Trophoblast cell (in vitro differentiated cells and primary cell): ENCODE measurements around the gene HCAR2.

Source experiments
- DNase-seq, 2 donors: peaks; one replicate each; pipeline ENCODE4 v3.0.0-alpha.2; 2016
- H2AFZ ChIP-seq: 2 replicates; pipeline ENCODE4 v1.6.1; 2013; ENCODE audit warnings: low read length, moderate library complexity, mild to moderate bottlenecking; ENCODE audit not compliant: insufficient read depth, poor library complexity
- H2AK5ac ChIP-seq: 2 replicates; pipeline ENCODE4 v1.6.1; 2013; ENCODE audit warnings: mild to moderate bottlenecking, low read length
- H2BK120ac ChIP-seq: 2 replicates; pipeline ENCODE4 v1.6.1; 2013; ENCODE audit warnings: low read length, mild to moderate bottlenecking, moderate library complexity; ENCODE audit not compliant: insufficient read depth, poor library complexity
- H2BK12ac ChIP-seq: 2 replicates; pipeline ENCODE4 v1.6.1; 2013; ENCODE audit warnings: mild to moderate bottlenecking, low read length, moderate library complexity
- H2BK5ac ChIP-seq: 2 replicates; pipeline ENCODE4 v1.6.1; 2013; ENCODE audit warnings: low read length, low read depth, moderate library complexity, mild to moderate bottlenecking; ENCODE audit not compliant: poor library complexity
- H3K14ac ChIP-seq: 2 replicates; pipeline ENCODE4 v1.6.1; 2013; ENCODE audit warnings: mild to moderate bottlenecking, low read length
- H3K18ac ChIP-seq: 2 replicates; pipeline ENCODE4 v1.6.1; 2013; ENCODE audit warnings: mild to moderate bottlenecking, low read length
- H3K23ac ChIP-seq: 2 replicates; pipeline ENCODE4 v1.6.1; 2013; ENCODE audit warnings: low read length
- H3K27ac ChIP-seq: 2 replicates; pipeline ENCODE4 v1.5.1; 2013; ENCODE audit warnings: low read depth, mild to moderate bottlenecking, inconsistent platforms, low read length, moderate library complexity
- H3K27me3 ChIP-seq: 2 replicates; pipeline ENCODE4 v1.6.1; 2013; ENCODE audit warnings: inconsistent platforms, mild to moderate bottlenecking, low read length, moderate library complexity; ENCODE audit not compliant: insufficient read depth
- H3K36me3 ChIP-seq, 2 experiments: 1 replicate in 1 of 2; 2 replicates in 1 of 2; pipeline ENCODE4 v1.6.1; 2013; ENCODE audit warnings: low read length in 2 of 2, mild to moderate bottlenecking in 2 of 2, moderate library complexity in 1 of 2; ENCODE audit not compliant: insufficient read depth in 2 of 2, control insufficient read depth in 1 of 2
- H3K4ac ChIP-seq: 2 replicates; pipeline ENCODE4 v1.6.1; 2013; ENCODE audit warnings: low read depth, mild to moderate bottlenecking, low read length, moderate library complexity
- H3K4me1 ChIP-seq, 2 experiments: 1 replicate in 1 of 2; 2 replicates in 1 of 2; pipeline ENCODE4 v1.6.1; 2013; ENCODE audit warnings: low read length in 2 of 2, mild to moderate bottlenecking in 2 of 2, moderate library complexity in 1 of 2; ENCODE audit not compliant: insufficient read depth in 2 of 2, control insufficient read depth in 1 of 2
- H3K4me2 ChIP-seq: 2 replicates; pipeline ENCODE4 v1.6.1; 2013; ENCODE audit warnings: inconsistent platforms, mild to moderate bottlenecking, low read length, moderate library complexity
- H3K4me3 ChIP-seq: 2 replicates; pipeline ENCODE4 v1.5.1; 2013; ENCODE audit warnings: mild to moderate bottlenecking, low read depth, low read length, inconsistent platforms
- H3K79me1 ChIP-seq: one replicate; pipeline ENCODE4 v1.6.1; 2013; ENCODE audit warnings: low read length
- H3K79me2 ChIP-seq: 2 replicates; pipeline ENCODE4 v1.6.1; 2013; ENCODE audit warnings: low read length, mild to moderate bottlenecking; ENCODE audit not compliant: control insufficient read depth, insufficient read depth, poor library complexity
- H3K9ac ChIP-seq: 2 replicates; pipeline ENCODE4 v1.6.1; 2013; ENCODE audit warnings: mild to moderate bottlenecking, low read length
- H3K9me3 ChIP-seq: 2 replicates; pipeline ENCODE4 v1.6.1; 2013; ENCODE audit warnings: low read depth, mild to moderate bottlenecking, control low read depth, inconsistent platforms, low read length; ENCODE audit not compliant: insufficient read depth
- H4K12ac ChIP-seq: 2 replicates; pipeline ENCODE4 v1.6.1; 2013; ENCODE audit warnings: low read depth, mild to moderate bottlenecking, low read length, moderate library complexity
- H4K8ac ChIP-seq: 2 replicates; pipeline ENCODE4 v1.6.1; 2013; ENCODE audit warnings: low read depth, mild to moderate bottlenecking, low read length, moderate library complexity
- H4K91ac ChIP-seq: one replicate; pipeline ENCODE4 v1.6.1; 2013; ENCODE audit warnings: low read depth, mild to moderate bottlenecking, low read length, moderate library complexity
- WGBS: extraction: QIAGEN DNeasy Blood & Tissue Kit; methylation state at CpG from one replicate; pipeline ENCODE4 v1.1.7; 2013; ENCODE audit warnings: missing lambda C conversion rate; ENCODE audit not compliant: insufficient read length, insufficient coverage; ENCODE audit errors: extremely low coverage; 5-methylcytosine and 5-hydroxymethylcytosine counted together

The HCAR2 gene

DNA sequence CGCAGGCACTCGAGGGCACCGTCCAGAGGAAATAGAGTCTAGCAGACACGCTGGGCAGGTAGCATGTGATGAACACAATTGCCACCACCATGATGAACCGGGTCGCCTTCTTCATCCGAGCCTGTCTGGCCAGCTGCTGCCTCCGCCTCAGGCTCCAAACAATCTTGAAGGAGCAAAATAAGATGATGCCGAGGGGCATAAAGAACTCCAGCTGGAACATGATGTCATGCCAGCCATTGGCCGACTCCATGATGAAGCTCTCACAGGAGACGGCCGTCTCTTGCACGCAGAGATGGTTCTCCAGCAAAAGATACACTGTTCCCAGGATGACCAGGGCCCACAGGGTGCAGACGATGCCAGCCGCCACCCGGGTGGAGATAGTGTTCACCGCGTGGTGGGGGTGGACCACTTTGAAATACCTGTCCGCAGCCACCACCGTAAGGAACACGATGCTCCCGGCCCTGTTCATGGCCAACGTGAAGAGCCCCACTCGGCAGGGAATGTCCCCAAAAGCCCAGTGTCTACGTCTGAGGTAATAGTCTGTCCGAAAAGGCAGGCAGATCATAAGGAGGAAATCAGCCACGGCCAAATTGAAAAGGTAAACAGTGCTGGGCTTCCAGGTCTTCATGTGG is 26.5 kb upstream of the HCAR2 start:
- Histone ChIP-seq H3K23ac (no peak overlapping the region), H2BK12ac (peak overlapping the region; percentile 15), H4K91ac (no peak overlapping the region), H3K9me3 (peaks cover 1% of the 10 kb centered on the region), H3K4me2 (no peak overlapping the region), H2AK5ac (no peak overlapping the region), H3K79me2 (no peaks in the 10 kb centered on the region), H3K36me3 (no peaks in the 10 kb centered on the region), H4K12ac (no peak overlapping the region), H3K4me1 (peaks cover 15 to 16% of the 10 kb centered on the region in 2 experiments), H3K27me3 (no peaks in the 10 kb centered on the region), H3K4ac (no peak overlapping the region), H2AFZ (no peak overlapping the region), H3K79me1 (peaks cover 10% of the 10 kb centered on the region), H3K27ac (no peak overlapping the region), H3K4me3 (no peak overlapping the region), H3K9ac (no peak overlapping the region), H4K8ac (no peak overlapping the region), H2BK5ac (no peak overlapping the region), H2BK120ac (no peak overlapping the region), H3K18ac (no peak overlapping the region), H3K14ac (no peak overlapping the region)
- peak; percentile 86 to 94 for DNase-seq
- WGBS = no CpG with 5 or more reads among the region's 27 CpGs

DNA sequence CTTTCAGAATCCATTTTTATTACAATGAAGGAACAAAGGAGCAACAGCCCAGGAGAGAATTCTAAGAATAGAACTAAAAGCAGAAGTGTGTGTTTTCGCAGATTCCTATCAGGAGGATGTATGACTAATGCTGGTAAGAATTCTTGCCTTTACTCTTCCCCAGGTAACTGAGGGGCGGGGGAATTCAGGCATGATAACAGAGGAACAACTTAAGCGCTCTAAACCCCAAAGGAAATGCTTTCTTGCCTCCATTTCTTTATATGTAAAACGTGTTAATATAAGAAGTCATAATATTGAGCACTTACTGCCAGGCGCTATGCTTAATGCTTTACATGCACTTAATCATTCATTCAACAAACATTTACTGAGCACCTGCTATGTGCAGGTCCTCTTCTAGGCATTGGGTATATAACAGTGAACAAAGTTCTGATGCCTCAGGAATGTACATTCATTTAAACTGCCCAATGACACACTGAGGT is 23.0 kb upstream of the HCAR2 start:
- Histone ChIP-seq H2BK12ac (no peak overlapping the region), H3K9me3 (peaks cover 1% of the 10 kb centered on the region), H2AFZ (no peak overlapping the region), H2BK120ac (peak overlapping the region; percentile 47), H2AK5ac (no peak overlapping the region), H3K4me3 (no peak overlapping the region), H3K27me3 (no peaks in the 10 kb centered on the region), H3K4me1 (peaks cover 12 to 14% of the 10 kb centered on the region in 2 experiments), H4K12ac (no peak overlapping the region), H3K4ac (no peak overlapping the region), H3K27ac (peak overlapping the region; percentile 50), H2BK5ac (peak overlapping the region; percentile 21), H3K23ac (no peak overlapping the region), H3K79me2 (no peaks in the 10 kb centered on the region), H3K79me1 (peaks cover 15% of the 10 kb centered on the region), H3K4me2 (peak overlapping the region; percentile 24), H4K8ac (no peak overlapping the region), H3K14ac (no peak overlapping the region), H3K18ac (no peak overlapping the region), H3K36me3 (no peaks in the 10 kb centered on the region), H3K9ac (no peak overlapping the region), H4K91ac (no peak overlapping the region)
- no CpG with 5 or more reads among the region's 5 CpGs for WGBS
- peak; percentile 61 to 85 for DNase-seq

DNA sequence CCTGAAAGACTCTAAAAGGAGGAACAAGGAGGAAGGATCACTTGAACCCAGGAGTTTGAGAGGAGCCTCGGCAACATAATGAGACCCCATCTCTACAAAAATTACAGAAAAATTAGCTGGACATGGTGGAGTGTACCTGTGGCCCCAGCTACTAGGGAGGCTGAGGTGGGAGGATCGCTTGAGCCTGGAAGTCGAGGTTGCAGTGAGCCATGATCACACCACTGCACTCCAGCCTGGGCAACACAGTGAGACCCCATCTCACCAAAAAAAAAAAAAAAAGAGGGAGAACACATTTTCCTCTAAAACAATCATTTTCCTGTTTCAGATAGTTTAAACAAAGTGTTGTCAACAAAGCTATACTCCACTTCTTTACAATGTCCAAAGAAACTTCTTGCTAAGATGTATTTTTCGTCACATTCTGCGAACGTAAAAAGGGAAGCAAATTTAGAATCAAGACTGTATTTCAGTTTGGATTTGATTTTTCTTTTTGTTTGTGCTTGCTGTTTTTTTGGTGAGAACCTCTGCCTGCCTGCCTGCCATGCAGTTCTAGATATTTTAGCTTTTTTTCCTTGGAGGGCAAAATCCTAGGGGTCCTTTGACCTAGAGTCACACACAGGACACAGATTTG is 22.4 kb upstream of the HCAR2 start:
- Histone ChIP-seq H3K27ac (peak overlapping the region; percentile 50), H2BK120ac (no peak overlapping the region), H4K12ac (no peak overlapping the region), H3K4ac (no peak overlapping the region), H3K79me2 (no peaks in the 10 kb centered on the region), H2BK5ac (no peak overlapping the region), H3K14ac (no peak overlapping the region), H3K4me1 (peaks cover 9 to 11% of the 10 kb centered on the region in 2 experiments), H3K18ac (peak overlapping the region; percentile 21), H3K4me3 (no peak overlapping the region), H3K23ac (no peak overlapping the region), H4K8ac (no peak overlapping the region), H4K91ac (peak overlapping the region; percentile 63), H2AK5ac (no peak overlapping the region), H3K27me3 (no peaks in the 10 kb centered on the region), H3K79me1 (peaks cover 15% of the 10 kb centered on the region), H2BK12ac (peak overlapping the region; percentile 62), H3K36me3 (no peaks in the 10 kb centered on the region), H2AFZ (no peak overlapping the region), H3K4me2 (peak overlapping the region; percentile 24), H3K9ac (no peak overlapping the region), H3K9me3 (peaks cover 1% of the 10 kb centered on the region)
- WGBS = no CpG with 5 or more reads among the region's 6 CpGs
- no peak for DNase-seq

DNA sequence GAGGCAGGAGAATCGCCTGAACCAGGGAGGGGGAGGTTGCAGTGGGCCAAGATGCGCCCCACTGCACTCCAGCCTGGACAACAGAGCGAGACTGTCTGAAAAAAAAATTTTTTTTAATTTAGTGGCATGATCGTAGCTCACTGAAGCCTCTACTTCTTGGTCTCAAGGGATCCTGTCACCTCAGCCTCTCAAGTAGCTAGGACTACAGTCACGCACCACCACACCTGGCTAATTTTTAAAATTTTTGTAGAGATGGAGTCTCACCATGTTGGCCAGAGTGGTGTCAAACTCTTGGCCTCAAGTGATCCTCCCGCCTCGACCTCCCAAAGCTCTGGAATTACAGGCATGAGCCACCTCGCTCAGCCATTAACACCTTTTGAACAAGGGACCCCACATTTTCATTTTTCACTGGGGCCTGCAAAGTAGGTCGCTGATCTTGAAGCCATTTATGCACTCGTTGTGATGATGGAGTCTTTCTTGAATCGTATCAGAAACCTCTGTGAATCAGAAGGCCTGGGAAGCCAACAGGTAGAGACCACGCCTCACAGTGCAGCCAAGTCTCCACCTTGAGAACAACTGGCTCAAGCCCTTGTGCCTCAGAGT is 21.6 kb upstream of the HCAR2 start:
- H3K79me1 ChIP-seq = peaks cover 15% of the 10 kb centered on the region
- peak overlapping the region; percentile 31 for H2AK5ac ChIP-seq
- peaks cover under 1% of the 10 kb centered on the region for H3K9me3 ChIP-seq
- peak overlapping the region; percentile 38 for H4K91ac ChIP-seq
- H3K9ac ChIP-seq = no peak overlapping the region
- H4K12ac ChIP-seq = no peak overlapping the region
- no CpG with 5 or more reads among the region's 12 CpGs for WGBS
- H3K14ac ChIP-seq = peak overlapping the region; percentile 24
- no peak overlapping the region for H3K4me2 ChIP-seq
- H2BK12ac ChIP-seq = peak overlapping the region; percentile 56
- no peak overlapping the region for H3K18ac ChIP-seq
- no peak overlapping the region for H3K27ac ChIP-seq
- no peak overlapping the region for H3K4ac ChIP-seq
- no peak overlapping the region for H2BK5ac ChIP-seq
- no peaks in the 10 kb centered on the region for H3K36me3 ChIP-seq
- H3K4me3 ChIP-seq = no peak overlapping the region
- no peaks in the 10 kb centered on the region for H3K79me2 ChIP-seq
- peaks cover 5 to 6% of the 10 kb centered on the region in 2 experiments for H3K4me1 ChIP-seq
- no peaks in the 10 kb centered on the region for H3K27me3 ChIP-seq
- peak overlapping the region; percentile 32 for H2BK120ac ChIP-seq
- DNase-seq = no peak
- H4K8ac ChIP-seq = no peak overlapping the region
- no peak overlapping the region for H3K23ac ChIP-seq
- no peak overlapping the region for H2AFZ ChIP-seq
